Panc1 (cell line): ENCODE results near the gene INPP5F. TPM values are rescaled to one million over a fixed set of nuclear protein-coding genes. Genes with fewer than 3 reads are reported as not detected.

Experiments
- ATAC-seq: fragments of 200-7000 bp; cut with Tn5 transposase; 2 replicates; pipeline ENCODE4 v1.9.1; 2020; ENCODE audit warnings: mild to moderate bottlenecking, moderate library complexity
- BruUV-seq: library from RNA; stranded (reverse); fragments of 400-500 nt; replicated peaks from 2 replicates; lab custom pipeline; 2021; lab: Mats Ljungman, UMichigan
- CTCF ChIA-PET: fragments of 300-600 bp; sonication (Branson Sonifier 250); formaldehyde crosslinking; loops from one replicate; lab custom pipeline; 2022; ENCODE audit warnings: antibody characterized with exemption; lab: Charles Lee
- POLR2A ChIA-PET: fragments of 300-600 bp; sonication (Branson Sonifier 250); formaldehyde crosslinking; loops from one replicate; lab custom pipeline; 2022; ENCODE audit warnings: antibody characterized with exemption; lab: Charles Lee
- DNase-seq: peaks from one replicate; pipeline ENCODE4 v3.0.0-alpha.2; 2010; ENCODE audit warnings: low read depth, low spot score
- H3K27ac ChIP-seq: 2 replicates; pipeline ENCODE4 v1.5.1; 2011; ENCODE audit warnings: mild to moderate bottlenecking, low read length, inconsistent platforms
- H3K27me3 ChIP-seq: fragments of 200-500 bp; sonication (Bioruptor generic); 2 replicates; pipeline ENCODE4 v1.6.0; 2014; ENCODE audit warnings: low read length, inconsistent platforms; ENCODE audit not compliant: control insufficient read depth, insufficient read depth
- H3K36me3 ChIP-seq: fragments of 200-500 bp; sonication (Bioruptor generic); 2 replicates; pipeline ENCODE4 v1.5.1; 2014; ENCODE audit warnings: inconsistent platforms, mild to moderate bottlenecking, low read length, moderate library complexity; ENCODE audit not compliant: control insufficient read depth, insufficient read depth
- H3K4me1 ChIP-seq: 2 replicates; pipeline ENCODE4 v1.5.1; 2011; ENCODE audit warnings: inconsistent platforms, mild to moderate bottlenecking, low read length, moderate library complexity; ENCODE audit not compliant: control insufficient read depth, insufficient read depth
- H3K4me3 ChIP-seq, 2 experiments: 2 replicates each; pipeline ENCODE4 v1.5.1; 2011 to 2012; ENCODE audit warnings: low read depth in 2 of 2, low read length in 2 of 2, mild to moderate bottlenecking in 2 of 2, inconsistent platforms in 1 of 2, moderate library complexity in 1 of 2
- H3K9me3 ChIP-seq: fragments of 200-500 bp; sonication (Bioruptor generic); 2 replicates; pipeline ENCODE4 v1.5.1; 2014; ENCODE audit warnings: low read depth, mild to moderate bottlenecking, inconsistent platforms, low read length, moderate library complexity; ENCODE audit not compliant: control insufficient read depth, insufficient read depth
- CTCF ChIP-seq: fragments of 450-650 bp; IDR thresholded peaks from 2 replicates; pipeline ENCODE4 v1.5.1; 2017; ENCODE audit warnings: mild to moderate bottlenecking
- POLR2AphosphoS5 ChIP-seq: IDR thresholded peaks from 2 replicates; pipeline ENCODE4 v1.6.1; 2012; ENCODE audit warnings: mild to moderate bottlenecking, low read depth, low read length, moderate library complexity
- SIN3A ChIP-seq: IDR thresholded peaks from 2 replicates; pipeline ENCODE4 v1.6.1; 2012; ENCODE audit warnings: low read depth, mild to moderate bottlenecking, low read length, moderate library complexity, borderline replicate concordance; ENCODE audit not compliant: insufficient read depth
- TCF7L2 ChIP-seq: IDR thresholded peaks from 2 replicates; pipeline ENCODE4 v1.6.1; 2011; ENCODE audit warnings: mild to moderate bottlenecking, low read depth, low read length, inconsistent platforms
- in situ Hi-C: cut with HindIII; loops from 2 replicates; pipeline ENCODE4 v1.10.0; 2016; ENCODE audit warnings: low sequenced_read_pairs, low pct_unique_long_range_greater_than_20kb
- intact Hi-C: fragments of 100-400 bp; cut with micrococcal nuclease; formaldehyde crosslinking; loops from one replicate; pipeline ENCODE4 v1.10.0; 2022; ENCODE audit not compliant: unreplicated experiment
- total RNA-seq: library from RNA; stranded (reverse); gene quantifications from one replicate; pipeline ENCODE4 v1.2.1, GENCODE V29; 2021; ENCODE audit not compliant: unreplicated experiment
- TF ChIP-seq, protein P1 (sequence below), 2 experiments: IDR thresholded peaks; 2 replicates each; pipeline ENCODE4 v1.6.1; 2011 to 2012; ENCODE audit warnings: low read depth in 2 of 2, control low read depth in 1 of 2, low read length in 1 of 2, mild to moderate bottlenecking in 1 of 2, moderate library complexity in 1 of 2; ENCODE audit not compliant: insufficient read depth in 1 of 2

The INPP5F gene
- total RNA-seq, 1 experiment from 2014 or later, result 26.7 TPM

DNA sequence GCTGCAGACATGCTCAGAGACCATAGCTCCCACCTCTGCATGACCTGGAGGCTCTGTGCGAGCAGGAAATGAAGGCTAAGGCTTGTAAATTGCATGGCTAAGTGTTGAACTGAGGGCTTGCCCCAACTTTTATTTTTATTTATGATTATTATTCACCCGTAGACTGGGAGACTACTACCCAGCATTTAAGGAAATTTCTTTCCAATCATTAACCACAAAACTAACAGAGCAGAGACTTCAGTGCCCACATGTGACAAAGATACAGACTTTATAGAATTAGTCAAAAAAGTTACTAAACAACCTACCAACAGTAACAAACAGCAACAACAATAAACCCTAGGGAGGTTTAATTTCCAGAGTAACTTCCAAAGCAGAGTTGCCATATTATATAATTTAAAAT lies 107.1 kb downstream of the INPP5F start:
- intact Hi-C loops, result no loop called here
- Histone ChIP-seq H3K27ac (no peak overlapping the region), H3K27me3 (no peaks in the 10 kb centered on the region), H3K4me3 (no peak overlapping the region), H3K36me3 (peaks cover 71% of the 10 kb centered on the region), H3K4me1 (no peaks in the 10 kb centered on the region), H3K9me3 (no peaks in the 10 kb centered on the region)
- ChIA-PET CTCF (no interaction called here), POLR2A (interaction anchor here (0.5 kb wide), 1 partner anchor 291 kb away, joined by 5 read pairs; the partner anchor contains the start of gene RGS10)
- ATAC-seq (no peak), DNase-seq (no peak)
- TF ChIP-seq POLR2AphosphoS5, result no peak
- TF ChIP-seq TCF7L2, result no peak
- TF ChIP-seq, protein P1, sequence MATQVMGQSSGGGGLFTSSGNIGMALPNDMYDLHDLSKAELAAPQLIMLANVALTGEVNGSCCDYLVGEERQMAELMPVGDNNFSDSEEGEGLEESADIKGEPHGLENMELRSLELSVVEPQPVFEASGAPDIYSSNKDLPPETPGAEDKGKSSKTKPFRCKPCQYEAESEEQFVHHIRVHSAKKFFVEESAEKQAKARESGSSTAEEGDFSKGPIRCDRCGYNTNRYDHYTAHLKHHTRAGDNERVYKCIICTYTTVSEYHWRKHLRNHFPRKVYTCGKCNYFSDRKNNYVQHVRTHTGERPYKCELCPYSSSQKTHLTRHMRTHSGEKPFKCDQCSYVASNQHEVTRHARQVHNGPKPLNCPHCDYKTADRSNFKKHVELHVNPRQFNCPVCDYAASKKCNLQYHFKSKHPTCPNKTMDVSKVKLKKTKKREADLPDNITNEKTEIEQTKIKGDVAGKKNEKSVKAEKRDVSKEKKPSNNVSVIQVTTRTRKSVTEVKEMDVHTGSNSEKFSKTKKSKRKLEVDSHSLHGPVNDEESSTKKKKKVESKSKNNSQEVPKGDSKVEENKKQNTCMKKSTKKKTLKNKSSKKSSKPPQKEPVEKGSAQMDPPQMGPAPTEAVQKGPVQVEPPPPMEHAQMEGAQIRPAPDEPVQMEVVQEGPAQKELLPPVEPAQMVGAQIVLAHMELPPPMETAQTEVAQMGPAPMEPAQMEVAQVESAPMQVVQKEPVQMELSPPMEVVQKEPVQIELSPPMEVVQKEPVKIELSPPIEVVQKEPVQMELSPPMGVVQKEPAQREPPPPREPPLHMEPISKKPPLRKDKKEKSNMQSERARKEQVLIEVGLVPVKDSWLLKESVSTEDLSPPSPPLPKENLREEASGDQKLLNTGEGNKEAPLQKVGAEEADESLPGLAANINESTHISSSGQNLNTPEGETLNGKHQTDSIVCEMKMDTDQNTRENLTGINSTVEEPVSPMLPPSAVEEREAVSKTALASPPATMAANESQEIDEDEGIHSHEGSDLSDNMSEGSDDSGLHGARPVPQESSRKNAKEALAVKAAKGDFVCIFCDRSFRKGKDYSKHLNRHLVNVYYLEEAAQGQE (IDR thresholded peaks at IDR 0.05; ENCODE audit: insufficient read depth in 1 of 2, low read depth in 2 of 2, low read length in 1 of 2), result no peak
- no peak for TF ChIP-seq SIN3A
- no peak for TF ChIP-seq CTCF
- in situ Hi-C loops, result no loop called here
- no TSS peak for BruUV-seq

GRCh38 chr10:119834188-119834587 lies 108.3 kb downstream of the INPP5F start:
- DNase-seq, result no peak
- no peak overlapping the region for H3K4me3 ChIP-seq
- H3K27ac ChIP-seq, result no peak overlapping the region
- ChIA-PET CTCF (interaction anchor here (0.7 kb wide), 1 partner anchor 1266 kb away, joined by 5 read pairs; no protein-coding TSS in a partner anchor), POLR2A (no interaction called here)
- BruUV-seq, result no TSS peak
- in situ Hi-C loops, result no loop called here
- no peaks in the 10 kb centered on the region for H3K27me3 ChIP-seq
- no peaks in the 10 kb centered on the region for H3K9me3 ChIP-seq
- peaks cover 71% of the 10 kb centered on the region for H3K36me3 ChIP-seq
- TF ChIP-seq TCF7L2, result no peak
- TF ChIP-seq, protein P1 (IDR thresholded peaks at IDR 0.05; ENCODE audit: insufficient read depth in 1 of 2, low read depth in 2 of 2, low read length in 1 of 2), result no peak
- TF ChIP-seq POLR2AphosphoS5, result no peak
- no peak for TF ChIP-seq CTCF
- no peak for TF ChIP-seq SIN3A
- H3K4me1 ChIP-seq, result no peaks in the 10 kb centered on the region
- ATAC-seq, result peak; percentile 43; the same call in 1 of the 2 replicates
- intact Hi-C loops, result no loop called here
